Dedifferentiated amniotic fluid mesenchymal stem cell (primary cell): ENCODE measurements around the gene OGFOD3.

Experiments used
- DNase-seq: peaks from one replicate; pipeline ENCODE4 v3.0.0-alpha.2; 2016; ENCODE audit errors: extremely low spot score

The OGFOD3 gene

GRCh38 chr17:82405051-82405450, 13.3 kb downstream of the OGFOD3 start:
- no peak for DNase-seq

- no peak for DNase-seq
Measured at GRCh38 chr17:82403662-82404660, 14.4 kb downstream of the OGFOD3 start.

- DNase-seq: no peak
Measured at GRCh38 chr17:82402865-82403264, 15.5 kb downstream of the OGFOD3 start.

- DNase-seq: no peak
Measured at GRCh38 chr17:82400830-82401229, 17.6 kb downstream of the OGFOD3 start.

GRCh38 chr17:82400206-82400605, 18.2 kb downstream of the OGFOD3 start:
- no peak for DNase-seq

GRCh38 chr17:82399601-82400101, 18.7 kb downstream of the OGFOD3 start:
- DNase-seq: no peak

- peak; percentile 59 for DNase-seq
Measured at GRCh38 chr17:82399041-82399441, 19.3 kb downstream of the OGFOD3 start.

GRCh38 chr17:82397449-82398335, 20.7 kb downstream of the OGFOD3 start:
- no peak for DNase-seq

- peak; percentile 86 for DNase-seq
Measured at GRCh38 chr17:82396601-82397435, 21.6 kb downstream of the OGFOD3 start.

GRCh38 chr17:82394278-82394677, 24.1 kb downstream of the OGFOD3 start:
- DNase-seq: no peak

- no peak for DNase-seq
Measured at GRCh38 chr17:82392941-82393340, 25.4 kb downstream of the OGFOD3 start.

- DNase-seq: no peak
Measured at GRCh38 chr17:82392209-82392920, 26.0 kb downstream of the OGFOD3 start.

- no peak for DNase-seq
Measured at GRCh38 chr17:82391496-82392066, 26.8 kb downstream of the OGFOD3 start.

GRCh38 chr17:82390860-82391435, 27.4 kb downstream of the OGFOD3 start:
- no peak for DNase-seq

- no peak for DNase-seq
Measured at GRCh38 chr17:82390015-82390859, 28.1 kb downstream of the OGFOD3 start.

- DNase-seq: no peak
Measured at GRCh38 chr17:82389379-82389778, 29.0 kb downstream of the OGFOD3 start.

GRCh38 chr17:82388922-82389283, 29.5 kb downstream of the OGFOD3 start:
- DNase-seq: no peak

- DNase-seq: no peak
Measured at GRCh38 chr17:82388223-82388921, 30.0 kb downstream of the OGFOD3 start.
